ENCODE measurements around the gene HOXC9. TPM values are rescaled to one million over a fixed set of nuclear protein-coding genes. Genes with fewer than 3 reads are reported as not detected.

The HOXC9 gene
- total RNA-seq, 1 experiment from 2014 or later = not detected

- H3K9ac ChIP-seq (ENCODE audit: extremely low read depth, insufficient read length, low read length) = no peak overlapping the region
- no peak overlapping the region for H3K27ac ChIP-seq (ENCODE audit: insufficient read length, low read depth, low read length)
- H3K4me1 Mint-ChIP-seq = peaks cover 4 to 11% of the 10 kb centered on the region in 2 experiments; a peak in 3 of 4 replicates
Observed at GRCh38 chr12:53956914-53957536, 42.9 kb upstream of the HOXC9 start.

More at GRCh38 chr12:53956914-53957536, 42.9 kb upstream of the HOXC9 start:
- Mint-ChIP-seq H3K27me3 (ENCODE audit: low read depth) (peaks cover 99% of the 10 kb centered on the region), H3K27ac (no peak overlapping the region; a peak in 1 of 7 replicates), H3K9me3 (peaks cover 0 to 3% of the 10 kb centered on the region in 2 experiments; a peak in 2 of 5 replicates), H3K36me3 (ENCODE audit: insufficient read depth in 1 of 3, low read depth in 3 of 3) (no peaks in the 10 kb centered on the region; a peak in 2 of 7 replicates), H3K4me3 (no peak overlapping the region)
- no peaks in the 10 kb centered on the region for H3K9me3 ChIP-seq (ENCODE audit: control insufficient read depth, low read depth, low read length)
- H2AFZ ChIP-seq (ENCODE audit: low read length) = no peak overlapping the region
- no peak overlapping the region for H3K4ac ChIP-seq (ENCODE audit: low read depth, low read length)
- H4K20me1 ChIP-seq (ENCODE audit: control insufficient read depth, insufficient read depth, insufficient read length) = no peaks in the 10 kb centered on the region
- no peak for TF ChIP-seq CTCF (conservative IDR thresholded peaks at IDR 0.05)
- H3K27me3 ChIP-seq (ENCODE audit: insufficient read depth, low read length) = peaks cover 99% of the 10 kb centered on the region
- no peak overlapping the region for H3K4me2 ChIP-seq (ENCODE audit: insufficient read depth, insufficient read length, low read length)
- H2BK120ac ChIP-seq (ENCODE audit: low read depth, low read length, poor library complexity, severe bottlenecking) = no peak overlapping the region
- no peak overlapping the region for H2BK15ac ChIP-seq (ENCODE audit: low read depth, low read length)
- H3K23ac ChIP-seq (ENCODE audit: insufficient read length, low read depth, low read length) = no peak overlapping the region
- no peak overlapping the region for H2BK5ac ChIP-seq (ENCODE audit: insufficient read length, low read length)
- H2BK20ac ChIP-seq (ENCODE audit: low read depth, low read length, poor library complexity, severe bottlenecking) = no peak overlapping the region
- H4K91ac ChIP-seq (ENCODE audit: insufficient read length, low read depth, low read length) = no peak overlapping the region
- no peak overlapping the region for H3K56ac ChIP-seq (ENCODE audit: insufficient read length, low read depth, low read length)
- H3K14ac ChIP-seq (ENCODE audit: insufficient read depth, low read length) = no peak overlapping the region
- H4K5ac ChIP-seq (ENCODE audit: insufficient read length, low read depth, low read length) = no peak overlapping the region
- H2AK5ac ChIP-seq (ENCODE audit: insufficient read length, low read length) = no peak overlapping the region
- no peak overlapping the region for H3K18ac ChIP-seq (ENCODE audit: insufficient read length, low read depth, low read length)
- H4K8ac ChIP-seq (replicated peaks; ENCODE audit: insufficient read length, low read depth, low read length) = no peak overlapping the region
- no CpG with 5 or more reads among the region's 11 CpGs for WGBS (ENCODE audit: extremely low coverage, insufficient read length, low lambda C conversion rate)
- no peaks in the 10 kb centered on the region for H3K4me1 ChIP-seq (ENCODE audit: insufficient read depth, low read length)
- H2BK12ac ChIP-seq (ENCODE audit: insufficient read length, low read depth, low read length) = no peak overlapping the region
- no peak overlapping the region for H3T11ph ChIP-seq (ENCODE audit: low read length)
- no peaks in the 10 kb centered on the region for H3K23me2 ChIP-seq (ENCODE audit: insufficient read length, low read depth, low read length, poor library complexity, severe bottlenecking)
- H3K79me2 ChIP-seq (ENCODE audit: insufficient read depth, low read length) = no peaks in the 10 kb centered on the region
- H3K79me1 ChIP-seq (ENCODE audit: insufficient read depth, low read depth, low read length, poor library complexity, severe bottlenecking) = no peaks in the 10 kb centered on the region
- DNase-seq = no peak
